NCI-H2107 (cell line): ENCODE data around the gene DHX58.

ENCODE experiments used
- DNase-seq: peaks from one replicate; lab custom pipeline; 2025; lab: John Stamatoyannopoulos, UW

DHX58 gene

DNA sequence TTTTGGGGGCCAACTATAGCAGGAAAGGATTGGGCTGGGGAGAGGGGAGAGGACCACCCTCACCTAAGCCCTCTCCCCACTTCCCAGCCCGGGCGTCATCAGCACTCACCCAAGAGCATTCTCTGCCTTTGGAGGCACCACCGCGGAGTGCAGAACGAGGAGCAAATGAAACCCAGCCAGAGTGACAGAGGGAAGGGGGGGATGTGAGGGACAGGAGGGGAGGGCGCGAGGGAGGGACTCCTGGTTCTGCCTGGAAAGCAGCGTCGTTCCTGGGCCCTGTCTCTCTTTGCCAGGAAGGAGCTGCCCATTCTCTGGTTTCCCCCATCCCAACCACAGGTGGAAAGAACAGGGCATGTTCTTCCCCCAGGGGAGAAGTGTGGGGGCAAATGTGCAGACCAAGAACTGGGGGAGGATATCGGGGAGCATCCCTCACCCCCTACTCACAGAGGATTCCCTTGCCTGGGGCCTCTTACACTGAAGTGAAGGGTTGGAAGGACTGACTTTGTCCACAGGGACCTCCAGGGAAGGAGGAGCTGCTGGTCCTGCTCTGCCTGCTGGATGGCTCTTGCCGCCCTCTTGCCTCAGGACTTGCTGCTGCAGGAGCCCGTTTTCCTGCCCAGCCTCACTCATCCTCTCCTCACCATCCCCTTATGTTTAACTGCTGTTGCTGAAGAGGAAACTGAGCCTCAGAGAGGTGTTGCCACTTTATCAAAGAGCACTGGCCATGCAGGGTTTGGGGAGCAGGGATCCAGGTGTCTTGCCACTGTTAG lies 58.6 kb downstream of the DHX58 start:
- no peak for DNase-seq

DNA sequence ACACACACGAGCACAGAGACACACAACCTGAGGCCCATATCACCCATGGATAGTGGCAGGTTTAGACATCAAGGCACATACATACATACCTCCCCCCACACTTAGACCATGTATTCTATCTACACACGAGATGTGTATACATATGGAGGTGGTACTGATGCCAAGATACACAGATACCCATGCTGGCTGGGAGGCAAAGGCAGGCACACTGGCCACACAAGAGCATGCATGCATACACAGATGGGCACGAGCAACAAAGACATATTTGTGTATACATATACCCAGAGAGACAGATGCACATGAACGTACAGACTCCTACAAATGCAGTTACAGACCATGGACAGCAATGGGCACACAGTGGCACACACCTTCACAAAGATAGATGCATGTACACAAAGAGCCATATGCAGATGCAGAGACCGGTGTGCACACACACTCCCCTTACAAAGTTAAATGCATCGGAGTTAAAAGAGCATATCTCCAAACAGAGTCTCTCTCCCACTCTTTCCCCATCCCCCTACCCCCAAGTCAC lies 60.1 kb downstream of the DHX58 start:
- DNase-seq = no peak

- no peak for DNase-seq
Measured at GRCh38 chr17:42051645-42052044, 60.9 kb downstream of the DHX58 start.
